PFSK-1 (cell line): Measurements from ENCODE around the gene LRP6.

ENCODE experiments used
- POLR2AphosphoS5 ChIP-seq: IDR thresholded peaks from 2 replicates; pipeline ENCODE4 v1.6.1; 2012; ENCODE audit warnings: low read depth, mild to moderate bottlenecking, control low read depth, low read length, moderate library complexity
- SIN3A ChIP-seq: IDR thresholded peaks from 2 replicates; pipeline ENCODE4 v1.6.1; 2012; ENCODE audit warnings: mild to moderate bottlenecking, low read length, moderate library complexity, borderline replicate concordance; ENCODE audit not compliant: insufficient read depth
- TAF1 ChIP-seq: IDR thresholded peaks from 2 replicates; pipeline ENCODE4 v1.6.1; 2012; ENCODE audit warnings: low read length, control low read depth, borderline replicate concordance; ENCODE audit not compliant: insufficient read depth
- TF ChIP-seq, protein P1 (sequence below), 2 experiments: IDR thresholded peaks; 2 replicates each; pipeline versions ENCODE4 v1.6.1 to v1.8.0; 2011 to 2012; ENCODE audit warnings: low read depth in 2 of 2, low read length in 2 of 2, control low read depth in 1 of 2, inconsistent platforms in 1 of 2, mild to moderate bottlenecking in 1 of 2, moderate library complexity in 1 of 2; ENCODE audit not compliant: insufficient read depth in 1 of 2

DNA sequence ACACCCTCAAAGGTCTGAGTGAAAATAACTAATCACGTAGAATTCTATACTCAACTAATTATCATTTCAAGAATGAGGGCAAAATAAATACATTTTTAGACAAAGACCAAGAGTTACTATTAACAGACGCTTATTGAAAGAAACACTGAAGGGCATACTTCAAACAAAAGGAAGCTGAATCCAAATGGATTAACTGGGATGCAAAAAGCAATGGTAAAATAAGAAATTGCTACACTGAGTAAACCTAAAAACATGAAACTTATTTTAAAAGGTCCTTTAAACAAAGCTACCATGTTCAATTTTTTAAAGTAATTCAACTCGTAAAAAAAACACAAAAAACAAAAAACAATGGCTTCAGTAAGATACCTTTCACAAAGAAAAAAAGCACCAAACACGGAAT is 28.2 kb downstream of the LRP6 start:
- TF ChIP-seq, protein P1, sequence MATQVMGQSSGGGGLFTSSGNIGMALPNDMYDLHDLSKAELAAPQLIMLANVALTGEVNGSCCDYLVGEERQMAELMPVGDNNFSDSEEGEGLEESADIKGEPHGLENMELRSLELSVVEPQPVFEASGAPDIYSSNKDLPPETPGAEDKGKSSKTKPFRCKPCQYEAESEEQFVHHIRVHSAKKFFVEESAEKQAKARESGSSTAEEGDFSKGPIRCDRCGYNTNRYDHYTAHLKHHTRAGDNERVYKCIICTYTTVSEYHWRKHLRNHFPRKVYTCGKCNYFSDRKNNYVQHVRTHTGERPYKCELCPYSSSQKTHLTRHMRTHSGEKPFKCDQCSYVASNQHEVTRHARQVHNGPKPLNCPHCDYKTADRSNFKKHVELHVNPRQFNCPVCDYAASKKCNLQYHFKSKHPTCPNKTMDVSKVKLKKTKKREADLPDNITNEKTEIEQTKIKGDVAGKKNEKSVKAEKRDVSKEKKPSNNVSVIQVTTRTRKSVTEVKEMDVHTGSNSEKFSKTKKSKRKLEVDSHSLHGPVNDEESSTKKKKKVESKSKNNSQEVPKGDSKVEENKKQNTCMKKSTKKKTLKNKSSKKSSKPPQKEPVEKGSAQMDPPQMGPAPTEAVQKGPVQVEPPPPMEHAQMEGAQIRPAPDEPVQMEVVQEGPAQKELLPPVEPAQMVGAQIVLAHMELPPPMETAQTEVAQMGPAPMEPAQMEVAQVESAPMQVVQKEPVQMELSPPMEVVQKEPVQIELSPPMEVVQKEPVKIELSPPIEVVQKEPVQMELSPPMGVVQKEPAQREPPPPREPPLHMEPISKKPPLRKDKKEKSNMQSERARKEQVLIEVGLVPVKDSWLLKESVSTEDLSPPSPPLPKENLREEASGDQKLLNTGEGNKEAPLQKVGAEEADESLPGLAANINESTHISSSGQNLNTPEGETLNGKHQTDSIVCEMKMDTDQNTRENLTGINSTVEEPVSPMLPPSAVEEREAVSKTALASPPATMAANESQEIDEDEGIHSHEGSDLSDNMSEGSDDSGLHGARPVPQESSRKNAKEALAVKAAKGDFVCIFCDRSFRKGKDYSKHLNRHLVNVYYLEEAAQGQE (IDR thresholded peaks at IDR 0.05; ENCODE audit: insufficient read depth in 1 of 2, low read depth in 2 of 2, low read length in 2 of 2): no peak
- TF ChIP-seq SIN3A (no peak), POLR2AphosphoS5 (no peak), TAF1 (no peak)
